ENCODE measurements around the gene GINS2. TPM values are rescaled to one million over a fixed set of nuclear protein-coding genes. Genes with fewer than 3 reads are reported as not detected.

The GINS2 gene
- total and polyA plus RNA-seq, 2 donors (not counting 1 experiment from before 2014, with no cell fraction given), result 1.8 to 5.5 TPM

DNA sequence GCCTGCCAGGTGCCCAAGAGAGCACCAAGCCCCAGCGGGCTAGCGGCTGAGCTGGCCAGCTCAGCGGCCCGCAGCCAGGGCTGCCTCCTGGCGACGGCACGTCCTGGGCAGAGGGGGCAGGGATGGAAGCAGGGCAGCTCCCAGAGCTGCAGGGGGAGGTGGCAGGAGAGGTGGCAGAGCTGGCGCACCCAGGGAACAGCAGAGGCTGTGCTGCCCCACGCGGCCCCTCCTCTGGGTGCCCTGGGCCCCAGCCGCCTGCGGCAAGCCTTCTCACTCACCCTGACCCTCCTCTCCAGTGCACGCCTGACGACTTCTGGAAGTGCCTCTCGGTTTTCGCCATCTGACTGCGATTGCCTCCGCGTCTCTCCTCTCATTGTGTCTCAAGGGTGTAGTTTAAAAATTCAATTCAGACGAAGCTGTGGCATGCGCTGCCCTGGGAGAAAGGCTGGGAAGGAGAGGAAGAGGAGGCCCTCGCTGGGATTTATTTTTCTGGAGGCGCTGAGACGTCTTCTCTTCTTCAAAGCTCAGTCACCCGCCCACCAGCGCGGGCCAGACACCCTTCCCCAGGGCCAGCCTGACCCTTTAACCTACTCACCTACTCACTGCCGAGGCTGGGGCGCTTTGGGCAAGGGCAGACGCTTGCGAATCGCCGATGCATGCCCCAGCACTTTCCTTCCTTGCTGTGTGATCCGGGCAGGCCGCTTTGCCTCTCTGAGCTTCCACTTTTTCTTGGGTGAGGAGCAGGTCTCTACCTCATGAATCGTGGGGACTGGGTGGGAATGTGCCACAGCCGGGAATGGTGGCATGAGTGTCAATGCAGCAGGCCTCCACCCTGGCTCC is 50.7 kb downstream of the GINS2 start:
- TF ChIP-seq, protein P1, sequence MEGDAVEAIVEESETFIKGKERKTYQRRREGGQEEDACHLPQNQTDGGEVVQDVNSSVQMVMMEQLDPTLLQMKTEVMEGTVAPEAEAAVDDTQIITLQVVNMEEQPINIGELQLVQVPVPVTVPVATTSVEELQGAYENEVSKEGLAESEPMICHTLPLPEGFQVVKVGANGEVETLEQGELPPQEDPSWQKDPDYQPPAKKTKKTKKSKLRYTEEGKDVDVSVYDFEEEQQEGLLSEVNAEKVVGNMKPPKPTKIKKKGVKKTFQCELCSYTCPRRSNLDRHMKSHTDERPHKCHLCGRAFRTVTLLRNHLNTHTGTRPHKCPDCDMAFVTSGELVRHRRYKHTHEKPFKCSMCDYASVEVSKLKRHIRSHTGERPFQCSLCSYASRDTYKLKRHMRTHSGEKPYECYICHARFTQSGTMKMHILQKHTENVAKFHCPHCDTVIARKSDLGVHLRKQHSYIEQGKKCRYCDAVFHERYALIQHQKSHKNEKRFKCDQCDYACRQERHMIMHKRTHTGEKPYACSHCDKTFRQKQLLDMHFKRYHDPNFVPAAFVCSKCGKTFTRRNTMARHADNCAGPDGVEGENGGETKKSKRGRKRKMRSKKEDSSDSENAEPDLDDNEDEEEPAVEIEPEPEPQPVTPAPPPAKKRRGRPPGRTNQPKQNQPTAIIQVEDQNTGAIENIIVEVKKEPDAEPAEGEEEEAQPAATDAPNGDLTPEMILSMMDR (conservative IDR thresholded peaks at IDR 0.05 in 1 of 2, IDR thresholded peaks at IDR 0.05 in 1 of 2; ENCODE audit: low read depth in 1 of 2, low read length in 2 of 2), result no peak
- TF ChIP-seq EZH2 (IDR thresholded peaks at IDR 0.05; ENCODE audit: low read length, missing control alignments), result no peak
- Histone ChIP-seq H4K20me1 (ENCODE audit: control insufficient read depth, extremely low read depth, insufficient read depth, low read length) (no peaks in the 10 kb centered on the region), H3K27ac (ENCODE audit: insufficient read depth, low read length) (no peak overlapping the region)

DNA sequence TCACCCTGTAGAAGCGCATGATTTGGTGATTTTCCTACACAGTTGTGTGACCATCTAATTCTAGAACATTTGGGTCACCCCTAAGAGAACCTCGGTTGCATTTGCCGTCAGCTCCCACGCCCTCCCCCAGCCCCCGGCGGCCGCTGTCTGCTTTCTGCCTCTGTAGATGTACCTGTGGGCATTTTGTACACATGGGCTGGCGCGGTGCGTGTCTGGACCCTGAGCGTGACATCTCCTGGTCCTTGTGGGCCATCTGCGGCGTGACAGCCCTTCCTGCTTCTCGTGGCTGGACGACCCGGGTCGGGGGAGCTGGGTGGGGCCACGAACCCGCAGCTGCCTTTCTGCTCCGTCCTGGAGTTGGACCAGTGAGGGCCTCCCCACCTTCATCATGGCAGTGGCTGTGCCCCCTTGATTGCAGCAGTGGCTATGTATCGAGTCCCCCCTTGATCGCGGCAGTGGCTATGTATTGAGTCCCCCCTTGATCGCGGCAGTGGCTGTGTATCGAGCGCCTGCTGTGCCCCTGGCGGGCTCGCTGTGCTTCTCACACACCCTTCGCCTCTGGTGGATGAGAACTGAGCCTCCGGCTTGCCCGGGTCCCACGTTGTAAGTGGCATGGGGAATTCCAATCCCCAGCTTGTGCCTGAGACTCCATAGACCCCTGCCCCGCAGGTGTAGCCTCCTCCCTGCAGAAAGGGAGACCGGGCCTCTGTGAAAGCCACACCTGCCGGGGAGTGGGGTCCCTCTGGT is 51.5 kb downstream of the GINS2 start:
- Histone ChIP-seq H3K9me3 (ENCODE audit: control insufficient read depth, insufficient read depth, low read depth, low read length) (no peaks in the 10 kb centered on the region), H3K36me3 (ENCODE audit: control insufficient read depth, insufficient read depth, low read length) (peaks cover 2% of the 10 kb centered on the region), H3K9ac (ENCODE audit: insufficient read depth, low read length) (no peak overlapping the region), H3K79me2 (ENCODE audit: control insufficient read depth, insufficient read depth, low read length) (no peaks in the 10 kb centered on the region), H3K4me1 (ENCODE audit: control insufficient read depth, extremely low read depth, insufficient read depth, low read length) (no peaks in the 10 kb centered on the region), H3K4me2 (ENCODE audit: extremely low read depth, insufficient read depth, low read length) (no peak overlapping the region), H2AFZ (ENCODE audit: low read length) (no peak overlapping the region), H3K4me3 (replicated peaks in 1 of 4; ENCODE audit: control extremely low read depth in 1 of 4, insufficient read depth in 1 of 4, low read depth in 3 of 4, low read length in 4 of 4) (no peak overlapping the region), H4K20me1 (ENCODE audit: control insufficient read depth, extremely low read depth, insufficient read depth, low read length) (no peaks in the 10 kb centered on the region), H3K27ac (ENCODE audit: insufficient read depth, low read length) (no peak overlapping the region), H3K27me3 (ENCODE audit: control insufficient read depth, insufficient read depth, low read length) (no peaks in the 10 kb centered on the region)
- DNase-seq (ENCODE audit: low read depth in 2 of 2), result no peak
- TF ChIP-seq, protein P1 (conservative IDR thresholded peaks at IDR 0.05 in 1 of 2, IDR thresholded peaks at IDR 0.05 in 1 of 2; ENCODE audit: low read depth in 1 of 2, low read length in 2 of 2), result no peak
- no peak for TF ChIP-seq EZH2 (IDR thresholded peaks at IDR 0.05; ENCODE audit: low read length, missing control alignments)

More for the DNA sequence above, 50.7 kb downstream of the GINS2 start:
- Histone ChIP-seq H3K4me1 (ENCODE audit: control insufficient read depth, extremely low read depth, insufficient read depth, low read length) (no peaks in the 10 kb centered on the region), H3K9me3 (ENCODE audit: control insufficient read depth, insufficient read depth, low read depth, low read length) (no peaks in the 10 kb centered on the region), H3K36me3 (ENCODE audit: control insufficient read depth, insufficient read depth, low read length) (peaks cover 2% of the 10 kb centered on the region), H3K79me2 (ENCODE audit: control insufficient read depth, insufficient read depth, low read length) (no peaks in the 10 kb centered on the region), H3K4me3 (replicated peaks in 1 of 4; ENCODE audit: control extremely low read depth in 1 of 4, insufficient read depth in 1 of 4, low read depth in 3 of 4, low read length in 4 of 4) (no peak overlapping the region), H2AFZ (ENCODE audit: low read length) (no peak overlapping the region), H3K27me3 (ENCODE audit: control insufficient read depth, insufficient read depth, low read length) (no peaks in the 10 kb centered on the region), H3K9ac (ENCODE audit: insufficient read depth, low read length) (no peak overlapping the region), H3K4me2 (ENCODE audit: extremely low read depth, insufficient read depth, low read length) (no peak overlapping the region)
- no peak for DNase-seq (ENCODE audit: low read depth in 2 of 2)

DNA sequence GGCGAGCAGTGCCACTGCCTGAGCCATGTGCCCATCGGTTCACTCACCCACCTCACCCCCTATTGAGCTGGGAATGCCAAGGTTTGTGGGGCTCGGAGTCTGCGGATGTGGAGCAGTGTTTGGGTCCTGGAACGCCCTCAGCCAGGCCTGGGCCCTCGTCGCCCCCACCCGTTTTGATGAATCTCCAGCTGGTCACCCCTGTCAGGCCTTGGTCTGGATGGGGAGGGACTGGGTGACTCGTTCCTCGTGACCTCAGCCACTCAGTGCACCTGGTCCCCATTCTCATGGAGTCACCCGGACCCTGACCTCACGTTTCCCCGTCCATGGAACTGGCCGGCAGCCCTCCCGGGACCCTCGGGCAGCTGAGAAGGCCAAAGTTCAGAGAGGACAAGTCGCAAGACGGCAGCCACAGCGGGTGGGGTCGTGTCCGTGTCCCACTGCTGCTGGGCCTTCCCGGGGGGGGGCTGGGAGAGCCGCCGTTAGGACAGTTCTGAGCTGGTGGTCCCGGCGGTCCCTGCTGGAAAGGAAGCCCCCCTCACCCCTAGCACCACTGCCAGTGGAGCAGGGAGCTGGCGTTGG is 52.4 kb downstream of the GINS2 start:
- Histone ChIP-seq H3K36me3 (ENCODE audit: control insufficient read depth, insufficient read depth, low read length) (peaks cover 2% of the 10 kb centered on the region), H3K9me3 (ENCODE audit: control insufficient read depth, insufficient read depth, low read depth, low read length) (no peaks in the 10 kb centered on the region), H4K20me1 (ENCODE audit: control insufficient read depth, extremely low read depth, insufficient read depth, low read length) (no peaks in the 10 kb centered on the region), H3K4me2 (ENCODE audit: extremely low read depth, insufficient read depth, low read length) (no peak overlapping the region), H3K27ac (ENCODE audit: insufficient read depth, low read length) (no peak overlapping the region), H2AFZ (ENCODE audit: low read length) (no peak overlapping the region), H3K9ac (ENCODE audit: insufficient read depth, low read length) (no peak overlapping the region), H3K27me3 (ENCODE audit: control insufficient read depth, insufficient read depth, low read length) (no peaks in the 10 kb centered on the region), H3K4me1 (ENCODE audit: control insufficient read depth, extremely low read depth, insufficient read depth, low read length) (no peaks in the 10 kb centered on the region), H3K4me3 (replicated peaks in 1 of 4; ENCODE audit: control extremely low read depth in 1 of 4, insufficient read depth in 1 of 4, low read depth in 3 of 4, low read length in 4 of 4) (no peak overlapping the region), H3K79me2 (ENCODE audit: control insufficient read depth, insufficient read depth, low read length) (no peaks in the 10 kb centered on the region)
- no peak for TF ChIP-seq EZH2 (IDR thresholded peaks at IDR 0.05; ENCODE audit: low read length, missing control alignments)
- DNase-seq (ENCODE audit: low read depth in 2 of 2), result no peak

All from fibroblast of lung (primary cell).